Measurements from ENCODE around the gene RRP15. TPM values are rescaled to one million over a fixed set of nuclear protein-coding genes. Genes with fewer than 3 reads are reported as not detected.
A peak's percentile ranks its signal among the peaks of the same experiment; 100 is the strongest.
"Not testable (repeated sequence)": the region's sequence is repeated elsewhere in the genome, so short reads cannot be mapped to it uniquely, and the experiment has no call there.

The RRP15 gene
- total RNA-seq, 1 donor from 2014 or later, result 15.8 TPM

DNA sequence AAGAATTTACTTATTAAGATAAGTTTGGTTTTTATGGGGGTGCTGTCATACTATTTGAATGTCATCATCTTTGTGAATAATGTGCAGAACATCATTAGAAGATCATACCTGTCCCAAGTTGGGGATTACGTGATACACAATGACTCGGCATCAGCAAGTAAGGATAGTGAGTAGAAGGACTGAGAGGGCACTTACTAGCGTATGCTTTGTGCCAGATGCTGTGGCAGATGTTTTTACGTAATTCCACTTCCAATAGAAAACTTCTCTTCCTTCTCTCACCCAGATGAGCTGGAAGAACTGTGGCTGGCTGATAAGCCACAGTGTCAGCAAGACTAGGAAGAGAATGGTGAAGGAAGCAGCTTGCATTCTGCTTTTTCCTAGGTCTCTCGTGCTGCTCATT lies 32.0 kb downstream of the RRP15 start:
- Mint-ChIP-seq H3K4me1 (no peaks in the 10 kb centered on the region), H3K4me3 (no peak overlapping the region), H3K27ac (no peak overlapping the region), H3K9me3 (no peaks in the 10 kb centered on the region), H3K36me3 (peaks cover 4% of the 10 kb centered on the region), H3K27me3 (ENCODE audit: insufficient read depth, low read depth) (no peaks in the 10 kb centered on the region)
- no peaks in the 10 kb centered on the region for H3K27me3 ChIP-seq
- H4K20me1 ChIP-seq (ENCODE audit: low read depth), result no peaks in the 10 kb centered on the region
- H3K9ac ChIP-seq, result no peak overlapping the region
- no peak overlapping the region for H3K4me2 ChIP-seq
- H3K27ac ChIP-seq, result peak overlapping the region; percentile 38
- H3K79me2 ChIP-seq (ENCODE audit: low read depth), result peaks cover 4% of the 10 kb centered on the region
- H3K9me3 ChIP-seq (ENCODE audit: low read depth), result no peaks in the 10 kb centered on the region
- TF ChIP-seq EZH2 (IDR thresholded peaks at IDR 0.05) (no peak), EZH2phosphoT487 (IDR thresholded peaks at IDR 0.05) (no peak)
- peaks cover 20% of the 10 kb centered on the region for H3K4me1 ChIP-seq
- peaks cover 3% of the 10 kb centered on the region for H3F3A ChIP-seq (ENCODE audit: low read depth)
- peaks cover 9% of the 10 kb centered on the region for H3K36me3 ChIP-seq
- H3K4me3 ChIP-seq, result no peak overlapping the region
- no peak for DNase-seq (ENCODE audit: low spot score)
- no peak overlapping the region for H2AFZ ChIP-seq (replicated peaks)

DNA sequence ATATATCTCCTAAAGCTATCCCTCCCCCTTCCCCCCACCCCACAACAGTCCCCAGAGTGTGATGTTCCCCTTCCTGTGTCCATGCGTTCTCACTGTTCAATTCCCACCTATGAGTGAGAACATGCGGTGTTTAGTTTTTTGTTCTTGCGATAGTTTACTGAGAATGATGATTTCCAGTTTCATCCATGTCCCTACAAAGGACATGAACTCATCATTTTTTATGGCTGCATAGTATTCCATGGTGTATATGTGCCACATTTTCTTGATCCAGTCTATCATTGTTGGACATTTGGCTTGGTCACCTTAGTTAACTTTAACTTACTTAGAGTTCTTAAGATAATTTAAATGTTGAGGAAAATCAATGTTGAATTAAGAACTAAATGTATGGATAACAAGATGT lies 35.1 kb downstream of the RRP15 start:
- H3K4me1 ChIP-seq; H3F3A ChIP-seq (ENCODE audit: low read depth); H3K4me1 Mint-ChIP-seq; H3K27me3 Mint-ChIP-seq (ENCODE audit: insufficient read depth, low read depth); H3K79me2 ChIP-seq (ENCODE audit: low read depth); H4K20me1 ChIP-seq (ENCODE audit: low read depth); H3K4me2 ChIP-seq; H3K27ac ChIP-seq; DNase-seq (ENCODE audit: low spot score); H3K9ac ChIP-seq; H3K9me3 ChIP-seq (ENCODE audit: low read depth); H3K27me3 ChIP-seq; H3K9me3 Mint-ChIP-seq; H2AFZ ChIP-seq (replicated peaks); H3K36me3 Mint-ChIP-seq; H3K27ac Mint-ChIP-seq; H3K4me3 Mint-ChIP-seq; H3K36me3 ChIP-seq; H3K4me3 ChIP-seq: not testable (repeated sequence)

- TF ChIP-seq, protein P1, sequence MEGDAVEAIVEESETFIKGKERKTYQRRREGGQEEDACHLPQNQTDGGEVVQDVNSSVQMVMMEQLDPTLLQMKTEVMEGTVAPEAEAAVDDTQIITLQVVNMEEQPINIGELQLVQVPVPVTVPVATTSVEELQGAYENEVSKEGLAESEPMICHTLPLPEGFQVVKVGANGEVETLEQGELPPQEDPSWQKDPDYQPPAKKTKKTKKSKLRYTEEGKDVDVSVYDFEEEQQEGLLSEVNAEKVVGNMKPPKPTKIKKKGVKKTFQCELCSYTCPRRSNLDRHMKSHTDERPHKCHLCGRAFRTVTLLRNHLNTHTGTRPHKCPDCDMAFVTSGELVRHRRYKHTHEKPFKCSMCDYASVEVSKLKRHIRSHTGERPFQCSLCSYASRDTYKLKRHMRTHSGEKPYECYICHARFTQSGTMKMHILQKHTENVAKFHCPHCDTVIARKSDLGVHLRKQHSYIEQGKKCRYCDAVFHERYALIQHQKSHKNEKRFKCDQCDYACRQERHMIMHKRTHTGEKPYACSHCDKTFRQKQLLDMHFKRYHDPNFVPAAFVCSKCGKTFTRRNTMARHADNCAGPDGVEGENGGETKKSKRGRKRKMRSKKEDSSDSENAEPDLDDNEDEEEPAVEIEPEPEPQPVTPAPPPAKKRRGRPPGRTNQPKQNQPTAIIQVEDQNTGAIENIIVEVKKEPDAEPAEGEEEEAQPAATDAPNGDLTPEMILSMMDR (IDR thresholded peaks at IDR 0.05), result no peak
- Mint-ChIP-seq H3K4me3 (no peak overlapping the region), H3K27me3 (ENCODE audit: insufficient read depth, low read depth) (no peaks in the 10 kb centered on the region), H3K27ac (peak overlapping the region; percentile 34), H3K36me3 (peaks cover 12% of the 10 kb centered on the region), H3K9me3 (no peaks in the 10 kb centered on the region), H3K4me1 (no peaks in the 10 kb centered on the region)
- Histone ChIP-seq H4K20me1 (ENCODE audit: low read depth) (no peaks in the 10 kb centered on the region), H3F3A (ENCODE audit: low read depth) (no peaks in the 10 kb centered on the region), H3K79me2 (ENCODE audit: low read depth) (no peaks in the 10 kb centered on the region), H2AFZ (replicated peaks) (no peak overlapping the region), H3K9me3 (ENCODE audit: low read depth) (no peaks in the 10 kb centered on the region), H3K9ac (no peak overlapping the region), H3K4me1 (no peaks in the 10 kb centered on the region), H3K36me3 (peaks cover 5% of the 10 kb centered on the region), H3K27me3 (no peaks in the 10 kb centered on the region), H3K4me3 (no peak overlapping the region), H3K27ac (no peak overlapping the region), H3K4me2 (no peak overlapping the region)
- DNase-seq (ENCODE audit: low spot score), result no peak
These were observed 37.7 kb downstream of the RRP15 start for GRCh38 chr1:218322762-218323161.

DNA sequence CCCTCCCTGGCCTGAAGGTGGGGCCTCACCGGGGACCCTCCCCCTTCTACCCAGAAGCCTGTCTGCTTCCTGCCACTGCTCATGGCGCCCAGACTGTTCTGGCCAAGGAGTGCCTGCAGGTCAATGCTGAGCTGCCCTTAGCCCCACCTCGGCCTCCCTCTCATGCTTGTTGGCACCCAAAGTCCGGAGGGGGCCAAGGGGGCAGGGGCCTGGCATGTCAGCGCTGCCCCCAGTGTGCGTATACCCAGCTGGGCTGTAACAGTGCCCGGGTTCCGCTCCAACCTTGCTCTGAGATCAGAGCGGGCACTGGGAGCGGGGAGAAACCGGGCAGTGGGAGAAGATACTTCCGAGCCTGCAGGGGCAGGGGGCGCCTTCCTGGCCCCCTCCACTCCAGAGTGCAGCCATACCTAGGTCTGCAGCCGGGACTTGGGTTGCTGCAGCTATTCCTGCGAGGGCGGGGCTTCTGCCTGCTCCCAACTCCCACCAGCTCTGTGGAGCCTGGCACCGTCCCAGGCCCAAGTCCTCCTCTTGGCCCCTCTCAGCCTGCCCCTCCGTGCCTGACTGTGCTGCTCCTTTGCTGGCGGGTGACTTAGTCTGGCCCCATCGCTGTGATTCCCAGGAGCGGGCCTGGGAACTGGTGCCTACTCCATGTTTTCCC lies 38.6 kb downstream of the RRP15 start:
- no peak overlapping the region for H3K27ac Mint-ChIP-seq

More for the DNA sequence above, 38.6 kb downstream of the RRP15 start:
- Mint-ChIP-seq H3K27me3 (ENCODE audit: insufficient read depth, low read depth) (peaks cover 1% of the 10 kb centered on the region), H3K4me3 (no peak overlapping the region), H3K36me3 (peaks cover 12% of the 10 kb centered on the region), H3K9me3 (no peaks in the 10 kb centered on the region), H3K4me1 (no peaks in the 10 kb centered on the region)
- Histone ChIP-seq H3K9ac (no peak overlapping the region), H3F3A (ENCODE audit: low read depth) (no peaks in the 10 kb centered on the region), H3K4me2 (no peak overlapping the region), H3K79me2 (ENCODE audit: low read depth) (no peaks in the 10 kb centered on the region), H3K4me1 (no peaks in the 10 kb centered on the region), H3K4me3 (no peak overlapping the region), H3K27me3 (no peaks in the 10 kb centered on the region), H3K36me3 (peaks cover 5% of the 10 kb centered on the region), H3K9me3 (ENCODE audit: low read depth) (no peaks in the 10 kb centered on the region), H4K20me1 (ENCODE audit: low read depth) (no peaks in the 10 kb centered on the region), H3K27ac (no peak overlapping the region), H2AFZ (replicated peaks) (no peak overlapping the region)
- no peak for DNase-seq (ENCODE audit: low spot score)
- TF ChIP-seq EZH2 (IDR thresholded peaks at IDR 0.05) (no peak), EZH2phosphoT487 (IDR thresholded peaks at IDR 0.05) (no peak)
- TF ChIP-seq, protein P1 (IDR thresholded peaks at IDR 0.05), result no peak

Data from neural progenitor cell (in vitro differentiated cells).